ENCODE measurements around the gene TEX51. TPM values are rescaled to one million over a fixed set of nuclear protein-coding genes. Genes with fewer than 3 reads are reported as not detected.

TEX51 gene
- total RNA-seq, 4 donors from 2014 or later, result not detected

DNA sequence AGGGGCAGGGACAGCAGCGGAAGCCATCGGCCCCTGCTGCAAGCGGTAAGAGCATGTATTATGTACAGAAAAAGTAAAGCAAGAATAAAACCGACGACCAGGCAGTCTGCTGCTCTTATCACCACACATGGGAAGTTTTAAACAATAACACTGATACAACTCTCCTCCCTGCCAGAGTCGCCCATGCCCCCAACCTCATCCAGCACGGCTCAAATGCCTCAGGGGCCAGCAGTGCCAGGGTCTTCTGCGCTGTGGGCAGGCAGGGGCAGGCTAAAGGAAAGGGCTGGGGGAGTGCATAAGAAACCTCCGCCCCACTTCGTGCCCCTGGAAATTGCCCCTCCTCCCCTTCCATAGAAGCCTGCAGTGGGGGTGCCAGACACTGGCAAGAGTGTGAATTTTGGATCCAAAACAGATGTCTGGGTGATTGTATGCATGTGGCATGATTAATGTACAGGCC, 10.1 kb downstream of the TEX51 start:
- no peak overlapping the region for H3K27ac ChIP-seq
- H3K9me3 ChIP-seq, result peaks cover 0 to 13% (median 0%) of the 10 kb centered on the region in 3 donors
- H3K36me3 ChIP-seq, result no peaks in the 10 kb centered on the region
- 31 to 63% methylated on average over 5 of the region's 10 CpGs for WGBS, 2 donors (ENCODE audit: low coverage in 1 of 2)
- H3K4me1 ChIP-seq, result no peaks in the 10 kb centered on the region
- ATAC-seq, result no peak
- no peak overlapping the region for H3K4me3 ChIP-seq
- H3K27me3 ChIP-seq, result peaks cover 4% of the 10 kb centered on the region
- no peak for TF ChIP-seq EP300 (IDR thresholded peaks at IDR 0.05)
- no peak for TF ChIP-seq CTCF (IDR thresholded peaks at IDR 0.05)
- TF ChIP-seq POLR2AphosphoS5 (IDR thresholded peaks at IDR 0.05), result no peak
- TF ChIP-seq POLR2A (IDR thresholded peaks at IDR 0.05), result no peak

DNA sequence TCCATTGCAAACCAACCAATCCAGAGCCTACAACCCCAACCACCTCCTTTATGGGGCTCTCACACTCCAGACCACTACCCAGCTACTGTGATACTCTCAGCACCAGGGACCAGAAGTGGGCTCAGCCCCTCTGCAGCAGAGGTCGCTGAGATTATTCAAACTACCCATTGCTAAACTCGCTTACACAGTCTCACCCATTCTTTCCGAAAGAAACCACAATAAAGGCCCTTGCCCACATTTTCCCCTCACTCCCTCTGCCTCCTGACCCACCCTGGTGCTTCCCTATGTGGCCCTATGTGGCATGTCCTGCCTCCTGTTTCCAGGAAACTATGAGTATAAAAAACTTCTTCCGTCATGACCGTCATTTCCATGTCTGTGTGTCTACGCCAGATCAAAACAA, 10.7 kb downstream of the TEX51 start:
- TF ChIP-seq EP300 (IDR thresholded peaks at IDR 0.05) (no peak), CTCF (IDR thresholded peaks at IDR 0.05) (no peak), POLR2A (IDR thresholded peaks at IDR 0.05) (no peak), POLR2AphosphoS5 (IDR thresholded peaks at IDR 0.05) (no peak)
- no peak overlapping the region for H3K4me3 ChIP-seq
- ATAC-seq, result no peak
- 69 to 72% methylated on average over 5 to 6 of the region's 6 CpGs for WGBS, 2 donors (ENCODE audit: low coverage in 1 of 2)
- H3K27ac ChIP-seq, result no peak overlapping the region
- H3K4me1 ChIP-seq, result no peaks in the 10 kb centered on the region
- H3K27me3 ChIP-seq, result peaks cover 4% of the 10 kb centered on the region
- H3K9me3 ChIP-seq, result peaks cover 0 to 7% (median 0%) of the 10 kb centered on the region in 3 donors
- no peaks in the 10 kb centered on the region for H3K36me3 ChIP-seq

- Histone ChIP-seq H3K27me3 (peaks cover 4% of the 10 kb centered on the region), H3K4me3 (no peak overlapping the region), H3K4me1 (no peaks in the 10 kb centered on the region), H3K27ac (no peak overlapping the region), H3K9me3 (peaks cover 0 to 3% (median 0%) of the 10 kb centered on the region in 3 donors), H3K36me3 (no peaks in the 10 kb centered on the region)
- 100% methylated on average over 2 of the region's 3 CpGs for WGBS, 2 donors (ENCODE audit: low coverage in 1 of 2)
- ATAC-seq, result no peak
- no peak for TF ChIP-seq POLR2A (IDR thresholded peaks at IDR 0.05)
- TF ChIP-seq POLR2AphosphoS5 (IDR thresholded peaks at IDR 0.05), result no peak
- TF ChIP-seq CTCF (IDR thresholded peaks at IDR 0.05), result no peak
- no peak for TF ChIP-seq EP300 (IDR thresholded peaks at IDR 0.05)
Observed at GRCh38 chr2:126909781-126910180, 11.1 kb downstream of the TEX51 start.

DNA sequence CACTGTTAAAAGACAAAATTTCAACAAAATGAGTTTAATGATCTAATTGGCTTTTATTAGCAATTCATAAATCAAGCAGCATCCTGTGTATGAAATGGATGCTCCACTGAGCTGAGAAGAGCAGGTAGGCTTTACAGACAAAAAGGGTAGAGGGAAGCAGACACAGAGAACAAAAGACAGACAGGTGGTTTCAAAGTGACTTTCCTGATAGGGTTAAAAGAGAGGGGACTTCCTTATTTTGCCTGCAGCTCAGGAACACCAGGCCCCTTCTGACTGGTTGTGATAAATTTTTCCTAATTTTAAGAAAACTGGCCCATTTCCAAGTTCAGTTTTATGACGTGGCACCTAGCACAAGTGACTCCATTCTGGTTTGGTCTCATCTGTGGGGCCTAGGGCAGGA, 11.9 kb downstream of the TEX51 start:
- WGBS, 2 donors (ENCODE audit: low coverage in 1 of 2), result 57 to 63% methylated on average over 1 of the region's 1 CpG
- ATAC-seq, result no peak
- Histone ChIP-seq H3K27me3 (peaks cover 4% of the 10 kb centered on the region), H3K9me3 (no peaks in the 10 kb centered on the region), H3K4me3 (no peak overlapping the region), H3K4me1 (no peaks in the 10 kb centered on the region), H3K36me3 (no peaks in the 10 kb centered on the region), H3K27ac (no peak overlapping the region)
- TF ChIP-seq EP300 (IDR thresholded peaks at IDR 0.05), result no peak
- TF ChIP-seq POLR2AphosphoS5 (IDR thresholded peaks at IDR 0.05), result no peak
- TF ChIP-seq CTCF (IDR thresholded peaks at IDR 0.05), result no peak
- TF ChIP-seq POLR2A (IDR thresholded peaks at IDR 0.05), result no peak

DNA sequence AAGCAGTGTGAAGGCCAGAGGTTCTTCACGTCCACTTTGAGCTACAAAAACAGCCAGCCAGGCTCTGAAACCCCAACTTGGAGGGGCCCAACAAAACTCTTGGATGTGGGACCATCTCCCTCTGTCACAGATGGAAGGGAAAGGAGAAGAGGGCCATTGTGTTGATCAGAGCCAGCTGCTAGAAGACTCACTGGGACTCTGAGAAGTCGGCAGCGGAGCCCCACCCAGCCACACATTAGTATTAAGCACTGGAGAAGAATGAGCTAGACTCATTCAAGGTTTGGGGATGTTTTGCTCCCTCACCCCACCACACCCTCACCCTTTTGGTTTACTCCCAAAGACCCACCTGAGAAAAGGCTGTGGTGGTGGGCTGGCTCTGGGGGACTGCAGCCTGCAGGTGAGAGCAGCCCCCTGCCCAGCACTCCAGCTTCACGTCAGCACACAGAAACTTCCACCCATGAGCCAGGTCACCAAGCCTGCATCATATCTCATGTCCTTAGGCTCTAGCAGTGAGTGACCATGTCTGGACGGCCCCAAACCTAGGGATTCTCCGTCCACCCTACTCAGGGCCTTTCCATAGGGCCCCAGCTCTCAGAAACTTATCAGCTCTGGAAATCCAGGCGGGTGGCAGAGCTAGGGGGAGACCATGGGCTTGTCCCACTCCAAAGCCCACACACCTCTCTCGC, 12.6 kb downstream of the TEX51 start:
- WGBS, 2 donors (ENCODE audit: low coverage in 1 of 2), result 80 to 82% methylated on average over 2 of the region's 8 CpGs

More for the DNA sequence above, 12.6 kb downstream of the TEX51 start:
- Histone ChIP-seq H3K36me3 (no peaks in the 10 kb centered on the region), H3K9me3 (no peaks in the 10 kb centered on the region), H3K27ac (no peak overlapping the region), H3K4me3 (no peak overlapping the region), H3K4me1 (no peaks in the 10 kb centered on the region), H3K27me3 (peaks cover 4% of the 10 kb centered on the region)
- TF ChIP-seq CTCF (IDR thresholded peaks at IDR 0.05) (no peak), POLR2A (IDR thresholded peaks at IDR 0.05) (no peak), POLR2AphosphoS5 (IDR thresholded peaks at IDR 0.05) (no peak), EP300 (IDR thresholded peaks at IDR 0.05) (no peak)
- no peak for ATAC-seq
